ENCODE measurements around the gene CLEC20A.

DNA sequence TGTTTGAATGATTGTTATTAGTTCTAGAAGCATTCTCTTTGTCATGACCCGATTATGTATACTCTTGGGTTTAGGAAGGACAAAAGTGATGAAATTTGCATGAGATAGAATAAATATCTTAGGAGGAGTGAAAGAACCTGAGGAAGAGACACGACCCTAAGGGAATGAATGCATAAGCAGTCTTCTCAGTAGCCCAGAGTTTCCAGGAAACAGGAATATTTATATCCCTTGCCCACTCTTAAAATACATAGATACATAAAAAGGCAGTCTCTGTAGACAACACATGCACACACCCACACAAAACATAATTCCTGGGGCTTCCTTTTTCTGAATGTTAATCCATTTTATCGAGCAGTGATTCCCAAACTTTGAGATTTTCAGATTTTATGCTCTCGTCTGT lies 19.4 kb downstream of the CLEC20A start:
- TF ChIP-seq ZNF274 (IDR thresholded peaks at IDR 0.05; ENCODE audit: low read depth, low read length) = no peak
- TF ChIP-seq YY1 (IDR thresholded peaks at IDR 0.05; ENCODE audit: insufficient read depth, insufficient read length) = no peak
- no peak for TF ChIP-seq SUZ12 (IDR thresholded peaks at IDR 0.05; ENCODE audit: extremely low read depth, insufficient read depth, insufficient read length)

Measured in NT2/D1 (cell line).